K562 (cell line): Measurements from ENCODE around the gene ACTR3C.

ENCODE experiments used
- CREB1 ChIP-seq, 2 experiments: sonication (generic) in 1 of 2; formaldehyde crosslinking in 1 of 2; IDR thresholded peaks; 2 replicates each; pipeline versions ENCODE4 v1.6.1 to v1.8.0; 2012 to 2022; ENCODE audit warnings: inconsistent platforms in 1 of 2, mild to moderate bottlenecking in 1 of 2, missing genetic modification reagents in 1 of 2, moderate library complexity in 1 of 2
- FOSL1 ChIP-seq: fragments of 200-800 bp; sonication (Bioruptor generic); conservative IDR thresholded peaks from 2 replicates; pipeline ENCODE4 v1.6.1; 2016; ENCODE audit warnings: missing genetic modification characterization, missing compliant biosample characterization
- TRIM24 ChIP-seq, 2 experiments: fragments of 450-650 bp; IDR thresholded peaks; 2 replicates each; pipeline ENCODE4 v1.6.1; 2016
- ZBTB7A ChIP-seq: IDR thresholded peaks from 2 replicates; pipeline ENCODE4 v1.6.1; 2011; ENCODE audit warnings: low read depth, mild to moderate bottlenecking, low read length, moderate library complexity, borderline replicate concordance; ENCODE audit not compliant: control insufficient read depth
- TF ChIP-seq, protein P1 (sequence below), 2 experiments: fragments of 450-650 bp; formaldehyde crosslinking in 1 of 2; IDR thresholded peaks; 2 replicates each; pipeline versions ENCODE4 v1.4.0 to v1.6.1; 2014 to 2020; ENCODE audit warnings: mild to moderate bottlenecking in 2 of 2, borderline replicate concordance in 1 of 2, low read depth in 1 of 2

DNA sequence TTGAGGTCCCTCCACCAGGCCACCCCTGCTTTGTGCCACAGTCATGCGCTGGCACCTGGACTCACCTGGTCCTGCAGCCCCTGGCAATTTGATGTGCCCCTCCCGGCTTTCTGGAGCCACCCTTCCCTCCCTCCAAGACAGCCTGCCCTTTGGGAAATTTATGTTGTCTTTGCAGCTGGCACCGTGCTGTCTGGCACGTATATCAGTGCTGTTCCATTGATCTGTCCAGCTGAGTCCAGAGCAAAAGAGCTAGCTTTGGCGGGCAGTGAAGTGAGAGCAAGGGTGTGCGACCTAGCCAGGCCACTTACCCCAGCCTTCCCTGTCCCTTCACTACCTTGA, 12.4 kb upstream of the ACTR3C start:
- TF ChIP-seq CREB1 (IDR thresholded peaks at IDR 0.05), result no peak
- TF ChIP-seq CREB1 (CRISPR knock-in tag; IDR thresholded peaks at IDR 0.05), result no peak
- no peak for TF ChIP-seq TRIM24 (IDR thresholded peaks at IDR 0.05)
- no peak for TF ChIP-seq ZBTB7A
- TF ChIP-seq FOSL1 (tag), result no peak
- TF ChIP-seq, protein P1, sequence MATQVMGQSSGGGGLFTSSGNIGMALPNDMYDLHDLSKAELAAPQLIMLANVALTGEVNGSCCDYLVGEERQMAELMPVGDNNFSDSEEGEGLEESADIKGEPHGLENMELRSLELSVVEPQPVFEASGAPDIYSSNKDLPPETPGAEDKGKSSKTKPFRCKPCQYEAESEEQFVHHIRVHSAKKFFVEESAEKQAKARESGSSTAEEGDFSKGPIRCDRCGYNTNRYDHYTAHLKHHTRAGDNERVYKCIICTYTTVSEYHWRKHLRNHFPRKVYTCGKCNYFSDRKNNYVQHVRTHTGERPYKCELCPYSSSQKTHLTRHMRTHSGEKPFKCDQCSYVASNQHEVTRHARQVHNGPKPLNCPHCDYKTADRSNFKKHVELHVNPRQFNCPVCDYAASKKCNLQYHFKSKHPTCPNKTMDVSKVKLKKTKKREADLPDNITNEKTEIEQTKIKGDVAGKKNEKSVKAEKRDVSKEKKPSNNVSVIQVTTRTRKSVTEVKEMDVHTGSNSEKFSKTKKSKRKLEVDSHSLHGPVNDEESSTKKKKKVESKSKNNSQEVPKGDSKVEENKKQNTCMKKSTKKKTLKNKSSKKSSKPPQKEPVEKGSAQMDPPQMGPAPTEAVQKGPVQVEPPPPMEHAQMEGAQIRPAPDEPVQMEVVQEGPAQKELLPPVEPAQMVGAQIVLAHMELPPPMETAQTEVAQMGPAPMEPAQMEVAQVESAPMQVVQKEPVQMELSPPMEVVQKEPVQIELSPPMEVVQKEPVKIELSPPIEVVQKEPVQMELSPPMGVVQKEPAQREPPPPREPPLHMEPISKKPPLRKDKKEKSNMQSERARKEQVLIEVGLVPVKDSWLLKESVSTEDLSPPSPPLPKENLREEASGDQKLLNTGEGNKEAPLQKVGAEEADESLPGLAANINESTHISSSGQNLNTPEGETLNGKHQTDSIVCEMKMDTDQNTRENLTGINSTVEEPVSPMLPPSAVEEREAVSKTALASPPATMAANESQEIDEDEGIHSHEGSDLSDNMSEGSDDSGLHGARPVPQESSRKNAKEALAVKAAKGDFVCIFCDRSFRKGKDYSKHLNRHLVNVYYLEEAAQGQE (IDR thresholded peaks at IDR 0.05; ENCODE audit: borderline replicate concordance), result no peak
- TF ChIP-seq, protein P1 (CRISPR knock-in tag; IDR thresholded peaks at IDR 0.05; ENCODE audit: low read depth), result no peak
